AG09309 (cell line): ENCODE measurements around the gene TRIM7.

Experiments used
- DNase-seq: peaks from one replicate; pipeline ENCODE4 v3.0.0-alpha.2; 2010; ENCODE audit warnings: low read depth
- H3K4me3 ChIP-seq: 2 replicates; pipeline ENCODE4 v1.5.1; 2011; ENCODE audit warnings: mild to moderate bottlenecking, low read depth, low read length, moderate library complexity; ENCODE audit not compliant: control insufficient read depth
- CTCF ChIP-seq: IDR thresholded peaks from 2 replicates; pipeline ENCODE4 v1.5.1; 2011; ENCODE audit warnings: mild to moderate bottlenecking, low read depth, low read length, inconsistent platforms; ENCODE audit not compliant: insufficient read depth, control insufficient read depth; ENCODE audit errors: missing control alignments

TRIM7 gene

GRCh38 chr5:181243018-181243563 lies 38.1 kb upstream of the TRIM7 start:
- no peak for DNase-seq
- TF ChIP-seq CTCF = no peak
- H3K4me3 ChIP-seq = peak overlapping the region; percentile 77

GRCh38 chr5:181242031-181242451 lies 37.0 kb upstream of the TRIM7 start:
- TF ChIP-seq CTCF = no peak
- DNase-seq = no peak
- H3K4me3 ChIP-seq = peak overlapping the region; percentile 77

GRCh38 chr5:181241393-181241975 lies 36.5 kb upstream of the TRIM7 start:
- DNase-seq = peak; percentile 58
- TF ChIP-seq CTCF = no peak
- peak overlapping the region; percentile 77 for H3K4me3 ChIP-seq

- H3K4me3 ChIP-seq = no peak overlapping the region
- no peak for DNase-seq
- no peak for TF ChIP-seq CTCF
These were observed 34.2 kb upstream of the TRIM7 start for GRCh38 chr5:181239062-181239663.

GRCh38 chr5:181237729-181238385 lies 32.9 kb upstream of the TRIM7 start:
- DNase-seq = no peak
- TF ChIP-seq CTCF = no peak
- no peak overlapping the region for H3K4me3 ChIP-seq

GRCh38 chr5:181236954-181237641 lies 32.1 kb upstream of the TRIM7 start:
- TF ChIP-seq CTCF = no peak
- DNase-seq = no peak
- H3K4me3 ChIP-seq = no peak overlapping the region
